GM12873 (cell line): ENCODE measurements around the gene DNAH1.

Source experiments
- CTCF ChIP-seq: IDR thresholded peaks from 2 replicates; pipeline ENCODE4 v1.5.1; 2012; ENCODE audit warnings: low read depth, mild to moderate bottlenecking, moderate library complexity, low read length, control low read depth; ENCODE audit not compliant: insufficient read depth; ENCODE audit errors: missing control alignments

DNAH1 gene

GRCh38 chr3:52388348-52388821 is 72.3 kb downstream of the DNAH1 start:
- peak; percentile 17 for TF ChIP-seq CTCF

- peak; percentile 6 for TF ChIP-seq CTCF
Measured at GRCh38 chr3:52388933-52389332, 72.8 kb downstream of the DNAH1 start.

GRCh38 chr3:52391096-52391495 is 75.0 kb downstream of the DNAH1 start:
- no peak for TF ChIP-seq CTCF

- TF ChIP-seq CTCF, result no peak
Measured at GRCh38 chr3:52392216-52392930, 76.3 kb downstream of the DNAH1 start.

- TF ChIP-seq CTCF, result no peak
Measured at GRCh38 chr3:52393131-52393807, 77.2 kb downstream of the DNAH1 start.

GRCh38 chr3:52393959-52394670 is 78.0 kb downstream of the DNAH1 start:
- TF ChIP-seq CTCF, result no peak
